Ishikawa (cell line): Measurements from ENCODE around the gene KMO.

Experiments used
- CEBPB ChIP-seq: IDR thresholded peaks from 2 replicates; pipeline ENCODE4 v1.6.1; 2012
- CREB1 ChIP-seq: IDR thresholded peaks from 2 replicates; pipeline ENCODE4 v1.6.1; 2012; ENCODE audit warnings: low read depth
- EGR1 ChIP-seq: IDR thresholded peaks from 2 replicates; pipeline ENCODE4 v1.6.1; 2012
- EP300 ChIP-seq: IDR thresholded peaks from 2 replicates; pipeline ENCODE4 v1.6.1; 2012; ENCODE audit warnings: borderline replicate concordance
- FOXM1 ChIP-seq: IDR thresholded peaks from 2 replicates; pipeline ENCODE4 v1.6.1; 2012; ENCODE audit warnings: low read depth, borderline replicate concordance
- NFIC ChIP-seq: IDR thresholded peaks from 2 replicates; pipeline ENCODE4 v1.6.1; 2012
- RAD21 ChIP-seq: IDR thresholded peaks from 2 replicates; pipeline ENCODE4 v1.6.1; 2012; ENCODE audit warnings: low read depth
- TAF1 ChIP-seq: IDR thresholded peaks from 2 replicates; pipeline ENCODE4 v1.6.1; 2012; ENCODE audit warnings: low read depth, mild to moderate bottlenecking
- TCF12 ChIP-seq: IDR thresholded peaks from 2 replicates; pipeline ENCODE4 v1.6.1; 2012; ENCODE audit warnings: low read depth
- TEAD4 ChIP-seq: IDR thresholded peaks from 2 replicates; pipeline ENCODE4 v1.6.1; 2012
- YY1 ChIP-seq: IDR thresholded peaks from 2 replicates; pipeline ENCODE4 v1.6.1; 2012; ENCODE audit warnings: low read depth
- ZBTB7A ChIP-seq: IDR thresholded peaks from 2 replicates; pipeline ENCODE4 v1.6.1; 2012; ENCODE audit warnings: low read depth
- TF ChIP-seq, protein P1 (sequence below): IDR thresholded peaks from 2 replicates; pipeline ENCODE4 v1.6.1; 2012
- TF ChIP-seq, protein P2 (sequence below): IDR thresholded peaks from 2 replicates; pipeline ENCODE4 v1.6.1; 2012
- TF ChIP-seq, protein P3 (sequence below): IDR thresholded peaks from 2 replicates; pipeline ENCODE4 v1.6.1; 2012; ENCODE audit warnings: low read depth, mild to moderate bottlenecking

Gene KMO

DNA sequence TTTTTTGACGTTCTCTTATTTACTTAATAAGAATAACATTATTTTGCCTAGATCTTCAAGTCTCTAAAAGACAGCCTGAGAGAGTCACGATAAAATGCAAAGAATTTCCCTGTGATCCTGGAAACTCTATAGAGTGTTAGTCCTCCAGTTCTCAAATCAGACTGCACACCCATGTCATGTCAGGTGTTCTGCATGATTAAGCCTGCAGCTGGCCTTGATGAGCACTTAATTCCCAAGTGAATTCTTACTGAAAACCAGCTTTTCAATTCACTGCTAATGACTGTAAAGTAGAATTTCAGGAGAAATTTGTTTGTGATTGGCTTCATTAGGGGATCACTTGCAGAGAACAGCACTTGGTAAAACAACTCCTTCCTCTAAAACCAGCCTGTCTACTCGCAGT, 66.1 kb downstream of the KMO start:
- TF ChIP-seq, protein P1, sequence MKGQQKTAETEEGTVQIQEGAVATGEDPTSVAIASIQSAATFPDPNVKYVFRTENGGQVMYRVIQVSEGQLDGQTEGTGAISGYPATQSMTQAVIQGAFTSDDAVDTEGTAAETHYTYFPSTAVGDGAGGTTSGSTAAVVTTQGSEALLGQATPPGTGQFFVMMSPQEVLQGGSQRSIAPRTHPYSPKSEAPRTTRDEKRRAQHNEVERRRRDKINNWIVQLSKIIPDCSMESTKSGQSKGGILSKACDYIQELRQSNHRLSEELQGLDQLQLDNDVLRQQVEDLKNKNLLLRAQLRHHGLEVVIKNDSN: no peak
- TF ChIP-seq, protein P2, sequence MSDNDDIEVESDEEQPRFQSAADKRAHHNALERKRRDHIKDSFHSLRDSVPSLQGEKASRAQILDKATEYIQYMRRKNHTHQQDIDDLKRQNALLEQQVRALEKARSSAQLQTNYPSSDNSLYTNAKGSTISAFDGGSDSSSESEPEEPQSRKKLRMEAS: no peak

DNA sequence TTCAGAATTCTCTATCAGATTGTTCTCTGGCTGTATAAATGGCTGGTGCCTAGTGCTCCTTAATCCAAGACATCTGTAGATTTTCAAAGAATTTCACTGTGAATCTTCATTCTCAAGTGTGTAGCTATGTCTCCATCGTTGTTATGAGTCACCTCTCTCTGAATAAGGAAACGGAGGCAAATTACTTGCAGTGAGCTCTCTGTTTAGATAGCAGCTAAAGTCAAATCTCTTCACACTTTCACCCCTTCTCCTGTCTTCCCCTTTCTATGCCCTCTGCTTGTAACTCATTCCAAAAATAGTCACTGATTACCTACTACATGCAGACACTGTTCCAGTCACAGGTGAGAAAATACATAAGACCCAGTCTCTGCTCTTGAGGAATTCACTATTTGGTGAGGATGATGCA, 68.3 kb downstream of the KMO start:
- TF ChIP-seq, protein P2: no peak
- TF ChIP-seq CEBPB: no peak
- no peak for TF ChIP-seq TAF1
- TF ChIP-seq TEAD4: no peak
- no peak for TF ChIP-seq NFIC
- no peak for TF ChIP-seq RAD21

DNA sequence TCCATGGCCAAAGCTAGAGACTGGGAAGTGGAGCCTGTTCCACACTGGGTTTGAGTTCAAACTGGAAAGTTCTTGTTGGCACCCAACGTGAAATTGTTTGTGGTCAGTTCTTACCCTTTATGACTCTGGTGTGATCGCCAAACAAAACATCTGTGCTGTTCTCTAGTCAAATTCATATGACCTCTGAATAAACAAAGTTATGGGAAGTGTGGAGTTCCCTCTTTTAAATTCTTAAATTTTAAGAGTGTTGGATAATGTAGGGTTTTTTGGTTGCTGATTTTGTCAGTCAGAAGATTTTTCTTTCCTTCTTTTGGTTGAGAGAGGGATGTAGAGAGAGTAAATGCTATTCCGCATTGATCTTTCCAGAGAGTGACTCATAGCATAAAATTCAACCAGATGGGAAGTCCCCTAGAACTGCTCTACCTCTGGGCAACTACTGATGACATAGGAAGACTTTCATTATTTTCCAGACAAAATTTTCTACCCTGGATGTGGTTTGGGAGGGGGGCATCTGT, 71.6 kb downstream of the KMO start:
- TF ChIP-seq RAD21 (no peak), FOXM1 (no peak), TEAD4 (no peak), TAF1 (no peak), EP300 (no peak), EGR1 (no peak), ZBTB7A (no peak), NFIC (no peak), CEBPB (no peak)
- TF ChIP-seq, protein P2: no peak
- TF ChIP-seq, protein P1: no peak

DNA sequence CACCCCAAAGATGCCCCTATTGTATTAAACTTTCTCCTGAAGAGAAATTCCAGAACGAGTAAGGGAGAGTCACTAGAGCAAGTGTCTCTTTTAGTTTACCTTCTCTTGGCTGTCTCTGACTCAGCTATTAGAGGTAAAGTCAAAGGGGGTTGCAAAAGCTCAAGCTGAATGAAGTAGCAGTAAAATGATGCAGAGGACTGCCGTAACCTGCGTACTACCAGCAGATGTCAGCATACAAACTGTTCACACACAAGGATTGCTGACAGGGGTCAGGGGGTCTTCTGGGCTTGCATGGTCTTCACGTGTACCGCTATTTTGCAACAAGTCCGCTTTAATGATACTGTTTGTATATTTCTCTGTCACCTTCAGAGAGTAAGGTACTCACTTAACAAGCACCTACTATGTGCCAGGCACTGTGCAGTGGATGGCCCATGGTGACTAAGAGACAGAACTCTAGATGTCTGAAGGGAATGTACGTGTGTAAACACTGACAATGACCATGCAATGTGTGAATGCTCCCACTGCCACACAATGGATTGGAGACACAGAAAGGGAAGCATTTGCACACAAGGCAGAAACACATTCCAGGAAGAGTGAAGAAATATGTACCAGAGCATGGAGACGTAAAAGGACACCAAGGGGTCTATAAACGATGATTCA, 73.1 kb downstream of the KMO start:
- no peak for TF ChIP-seq CEBPB
- TF ChIP-seq, protein P3, sequence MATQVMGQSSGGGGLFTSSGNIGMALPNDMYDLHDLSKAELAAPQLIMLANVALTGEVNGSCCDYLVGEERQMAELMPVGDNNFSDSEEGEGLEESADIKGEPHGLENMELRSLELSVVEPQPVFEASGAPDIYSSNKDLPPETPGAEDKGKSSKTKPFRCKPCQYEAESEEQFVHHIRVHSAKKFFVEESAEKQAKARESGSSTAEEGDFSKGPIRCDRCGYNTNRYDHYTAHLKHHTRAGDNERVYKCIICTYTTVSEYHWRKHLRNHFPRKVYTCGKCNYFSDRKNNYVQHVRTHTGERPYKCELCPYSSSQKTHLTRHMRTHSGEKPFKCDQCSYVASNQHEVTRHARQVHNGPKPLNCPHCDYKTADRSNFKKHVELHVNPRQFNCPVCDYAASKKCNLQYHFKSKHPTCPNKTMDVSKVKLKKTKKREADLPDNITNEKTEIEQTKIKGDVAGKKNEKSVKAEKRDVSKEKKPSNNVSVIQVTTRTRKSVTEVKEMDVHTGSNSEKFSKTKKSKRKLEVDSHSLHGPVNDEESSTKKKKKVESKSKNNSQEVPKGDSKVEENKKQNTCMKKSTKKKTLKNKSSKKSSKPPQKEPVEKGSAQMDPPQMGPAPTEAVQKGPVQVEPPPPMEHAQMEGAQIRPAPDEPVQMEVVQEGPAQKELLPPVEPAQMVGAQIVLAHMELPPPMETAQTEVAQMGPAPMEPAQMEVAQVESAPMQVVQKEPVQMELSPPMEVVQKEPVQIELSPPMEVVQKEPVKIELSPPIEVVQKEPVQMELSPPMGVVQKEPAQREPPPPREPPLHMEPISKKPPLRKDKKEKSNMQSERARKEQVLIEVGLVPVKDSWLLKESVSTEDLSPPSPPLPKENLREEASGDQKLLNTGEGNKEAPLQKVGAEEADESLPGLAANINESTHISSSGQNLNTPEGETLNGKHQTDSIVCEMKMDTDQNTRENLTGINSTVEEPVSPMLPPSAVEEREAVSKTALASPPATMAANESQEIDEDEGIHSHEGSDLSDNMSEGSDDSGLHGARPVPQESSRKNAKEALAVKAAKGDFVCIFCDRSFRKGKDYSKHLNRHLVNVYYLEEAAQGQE: no peak
- no peak for TF ChIP-seq TAF1
- TF ChIP-seq FOXM1: no peak
- TF ChIP-seq RAD21: no peak
- TF ChIP-seq ZBTB7A: no peak
- no peak for TF ChIP-seq CREB1
- TF ChIP-seq EP300: no peak
- TF ChIP-seq EGR1: no peak
- TF ChIP-seq, protein P2: no peak
- TF ChIP-seq, protein P1: no peak
- no peak for TF ChIP-seq NFIC
- TF ChIP-seq TEAD4: no peak

DNA sequence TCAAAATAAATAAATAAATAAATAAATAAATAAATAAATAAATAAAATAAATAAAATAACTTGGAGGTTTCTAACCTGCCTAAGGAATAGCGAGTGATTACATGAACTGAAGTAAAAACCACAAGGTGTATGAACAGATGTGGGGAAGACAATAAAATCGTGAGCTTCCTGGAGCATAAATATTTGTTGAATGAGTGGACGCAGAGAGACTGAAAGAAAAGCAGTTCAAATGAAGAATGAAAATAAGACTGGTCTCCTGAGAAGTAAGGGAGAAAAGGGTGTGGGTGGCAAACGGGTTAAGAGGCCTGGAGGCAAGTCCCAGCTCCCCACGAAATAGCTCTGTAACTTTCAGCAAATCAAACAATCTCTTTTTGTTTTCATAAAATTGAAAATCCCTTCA, 74.4 kb downstream of the KMO start:
- no peak for TF ChIP-seq YY1
- TF ChIP-seq EGR1: no peak
- TF ChIP-seq, protein P3: no peak
- no peak for TF ChIP-seq TAF1
- TF ChIP-seq CREB1: no peak
- no peak for TF ChIP-seq NFIC
- no peak for TF ChIP-seq CEBPB
- TF ChIP-seq, protein P2: no peak
- no peak for TF ChIP-seq TEAD4
- TF ChIP-seq ZBTB7A: no peak
- TF ChIP-seq, protein P1: no peak
- TF ChIP-seq FOXM1: no peak
- no peak for TF ChIP-seq TCF12
- no peak for TF ChIP-seq EP300
